GM19239 (cell line): Measurements from ENCODE around the gene KRT35.
"Not testable (repeated sequence)": the region's sequence is repeated elsewhere in the genome, so short reads cannot be mapped to it uniquely, and the experiment has no call there.

Experiments
- DNase-seq: peaks from one replicate; pipeline ENCODE4 v3.0.0; 2011; ENCODE audit warnings: low spot score; ENCODE audit not compliant: insufficient read length
- FAIRE-seq: peaks from 2 replicates; lab custom pipeline; 2011; peaks lifted over from hg19 to GRCh38; lab: Jason Lieb, UNC

KRT35 gene

DNA sequence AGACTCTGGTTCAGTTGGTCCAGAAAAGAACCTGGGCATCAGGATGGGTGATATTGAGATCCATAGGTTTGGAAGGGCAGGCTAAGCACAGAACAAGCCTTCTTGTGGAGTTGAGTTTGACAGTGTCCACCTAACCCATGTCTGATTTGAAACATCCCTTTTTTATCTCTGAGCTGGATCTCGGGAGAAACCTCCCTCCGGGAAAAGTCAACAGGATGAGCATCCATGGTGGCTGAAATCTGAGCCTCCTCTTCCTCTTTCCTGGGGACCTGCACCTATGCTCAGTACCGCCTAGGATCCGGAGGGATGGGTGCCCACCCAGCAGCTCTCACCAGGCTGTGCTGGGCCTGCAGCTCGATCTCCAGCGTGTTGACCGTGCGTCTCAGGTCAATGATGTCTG is 17.2 kb downstream of the KRT35 start:
- no peak for FAIRE-seq

DNA sequence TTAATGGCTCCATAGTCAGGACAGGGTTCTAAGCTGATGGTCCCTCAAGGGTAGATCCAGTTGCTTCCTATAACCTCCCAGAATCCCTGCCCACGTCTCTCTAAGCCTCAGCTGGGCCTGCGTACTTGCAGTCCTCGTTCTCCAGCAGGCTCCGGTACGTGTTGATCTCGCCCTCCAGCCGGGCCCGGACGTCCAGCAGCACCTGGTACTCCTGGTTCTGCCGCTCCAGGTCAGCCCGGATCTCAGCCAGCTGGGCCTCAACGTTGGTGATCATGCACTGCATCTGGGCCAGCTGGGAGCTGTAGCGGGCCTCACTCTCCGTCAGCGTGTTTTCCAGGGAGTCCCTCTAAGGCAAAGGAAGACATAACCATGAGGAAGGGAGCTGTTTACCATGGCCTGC is 18.2 kb downstream of the KRT35 start:
- DNase-seq (no peak), FAIRE-seq (no peak)

More for the DNA sequence above, 17.2 kb downstream of the KRT35 start:
- DNase-seq, result no peak

DNA sequence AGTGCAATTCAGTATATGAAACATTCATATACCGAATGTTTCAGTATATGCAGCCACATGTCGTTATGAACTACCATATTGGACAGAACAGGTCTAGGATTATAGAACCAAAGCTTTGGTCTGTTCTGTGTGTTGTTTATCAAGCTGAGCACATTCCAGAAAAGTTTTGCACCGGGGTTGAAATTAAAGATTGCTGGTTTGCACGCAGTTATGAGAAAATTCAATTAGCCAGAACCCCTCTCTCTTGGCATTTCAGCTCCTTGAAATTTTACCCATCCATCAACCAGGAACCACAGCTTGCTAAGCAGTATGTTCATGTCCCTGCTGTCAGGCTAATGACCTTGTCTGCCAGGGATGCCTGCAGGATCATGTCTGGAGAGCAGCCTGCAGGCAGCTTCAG is 23.3 kb downstream of the KRT35 start:
- DNase-seq, result no peak
- FAIRE-seq, result no peak

DNA sequence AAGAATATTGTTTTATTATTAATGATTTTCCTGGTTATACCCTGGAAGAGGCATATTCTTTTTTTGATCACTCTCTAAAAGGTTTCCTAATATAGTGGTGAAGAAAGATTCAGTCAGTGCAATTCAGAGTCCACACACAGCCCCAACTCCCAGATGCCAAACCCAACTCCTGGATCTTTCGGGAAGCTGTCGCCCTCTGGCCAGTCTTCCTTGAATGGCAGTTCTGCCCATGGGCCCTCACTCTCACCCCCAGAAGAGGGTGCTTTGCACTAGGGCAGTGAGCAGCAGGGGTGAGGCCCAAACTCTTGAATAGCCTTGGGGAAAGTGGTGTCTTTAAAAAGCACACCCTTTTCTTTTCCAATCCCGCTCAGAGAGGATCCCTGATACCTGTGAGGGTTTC is 24.7 kb downstream of the KRT35 start:
- DNase-seq (no peak), FAIRE-seq (no peak)

DNA sequence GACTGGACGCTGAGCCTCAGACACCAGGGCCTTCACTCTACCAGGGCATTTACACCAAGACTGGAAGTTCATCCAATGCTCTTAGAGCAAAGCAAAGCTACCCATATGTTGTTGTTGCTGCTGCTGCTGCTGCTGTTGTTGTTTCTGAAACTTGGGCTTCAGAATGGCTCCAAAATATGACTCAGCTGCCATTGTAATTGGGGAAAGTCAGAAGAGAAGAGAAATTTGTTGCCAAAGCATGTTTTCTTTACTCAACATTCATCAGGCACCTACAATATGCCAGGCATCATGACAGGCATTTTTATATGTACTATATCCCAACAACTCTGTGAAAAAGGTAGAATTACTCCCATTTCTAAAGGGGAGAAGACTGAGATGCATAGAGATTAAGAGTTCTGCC is 25.7 kb downstream of the KRT35 start:
- DNase-seq (no peak), FAIRE-seq (no peak)

DNA sequence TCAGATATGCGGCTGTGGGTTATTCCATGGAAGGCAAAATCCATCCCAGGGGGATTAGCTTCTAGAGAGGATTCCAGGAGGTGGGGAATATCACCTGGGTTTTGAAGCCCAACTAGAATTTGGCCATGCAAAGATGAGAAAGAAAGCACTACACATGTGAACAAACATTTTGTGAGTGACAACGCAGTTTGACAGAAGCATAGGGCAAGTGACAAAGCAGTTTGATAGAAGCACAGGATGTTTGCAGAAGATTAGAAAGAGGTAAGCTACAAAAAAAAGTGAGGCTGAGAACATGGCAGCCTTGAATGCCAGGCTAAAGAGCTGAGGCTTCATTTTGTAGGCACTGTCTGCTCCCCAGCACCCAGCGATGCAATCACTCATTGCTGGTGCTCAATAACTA is 27.9 kb downstream of the KRT35 start:
- FAIRE-seq (no peak), DNase-seq (no peak)

DNA sequence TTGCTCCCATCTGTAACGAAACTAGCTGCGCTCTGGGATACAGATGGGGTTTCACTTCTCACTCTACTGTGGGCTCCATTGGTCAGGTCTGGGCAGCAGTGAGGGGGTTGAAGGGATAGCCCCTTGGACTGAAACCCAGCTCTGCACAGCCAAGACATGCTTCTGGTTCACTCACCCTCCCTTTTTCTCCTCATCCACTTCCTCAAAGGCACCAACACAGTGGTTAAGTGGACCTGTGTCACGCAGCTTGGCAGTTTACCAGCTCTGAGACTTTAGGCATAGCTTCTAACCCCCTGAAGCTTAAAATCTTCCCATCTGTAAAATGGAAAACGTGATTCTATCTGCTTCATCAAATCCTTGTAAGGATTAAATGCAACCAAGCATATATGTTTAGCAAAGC is 28.7 kb downstream of the KRT35 start:
- no peak for FAIRE-seq
- no peak for DNase-seq

DNA sequence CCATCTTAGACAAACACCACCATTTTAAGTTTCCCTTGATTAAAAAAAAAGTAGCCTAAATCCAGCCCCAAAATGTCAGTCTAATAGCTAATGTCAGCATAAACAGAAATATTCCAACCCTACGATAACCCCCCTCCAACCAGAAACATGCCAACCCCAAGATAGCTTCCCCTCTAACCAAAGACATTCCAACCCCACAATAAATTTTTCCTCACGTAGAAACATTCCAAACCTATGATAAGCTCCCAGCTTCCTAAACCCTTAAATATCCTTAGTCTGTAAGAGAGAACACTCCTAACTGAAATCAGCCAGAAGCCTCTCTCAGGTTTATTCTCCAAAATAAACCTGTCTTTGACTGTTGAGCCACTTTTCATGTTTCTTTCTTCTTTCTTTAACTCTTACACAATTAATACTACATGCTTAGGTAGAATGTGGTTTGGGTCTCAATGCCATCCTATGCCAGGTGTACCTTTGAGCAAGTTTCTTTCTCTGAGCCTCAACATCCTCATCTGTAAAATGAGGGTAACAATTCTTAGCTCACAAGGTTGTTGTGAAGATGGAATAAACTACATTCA is 29.7 kb downstream of the KRT35 start:
- FAIRE-seq (no peak), DNase-seq (no peak)

DNA sequence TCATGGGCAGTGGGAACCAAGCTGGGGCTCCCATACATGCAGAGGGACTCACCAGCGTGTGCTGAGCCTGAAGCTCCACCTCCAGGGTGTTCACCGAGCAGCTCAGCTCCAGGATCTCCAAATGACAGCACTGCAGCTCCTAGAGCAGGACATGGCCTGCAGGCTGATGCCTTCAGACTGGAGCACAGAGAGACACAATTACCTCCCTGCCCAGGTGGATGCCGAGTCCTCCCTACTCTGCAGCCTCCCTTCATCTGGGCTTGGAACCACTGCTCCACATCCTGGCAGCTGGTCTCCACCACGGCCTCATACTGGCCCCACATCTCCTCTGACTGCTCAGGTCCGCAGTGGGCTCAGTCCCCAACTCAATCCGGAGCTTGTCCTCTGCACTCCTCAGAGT is 31.9 kb downstream of the KRT35 start:
- FAIRE-seq (no peak), DNase-seq (no peak)

DNA sequence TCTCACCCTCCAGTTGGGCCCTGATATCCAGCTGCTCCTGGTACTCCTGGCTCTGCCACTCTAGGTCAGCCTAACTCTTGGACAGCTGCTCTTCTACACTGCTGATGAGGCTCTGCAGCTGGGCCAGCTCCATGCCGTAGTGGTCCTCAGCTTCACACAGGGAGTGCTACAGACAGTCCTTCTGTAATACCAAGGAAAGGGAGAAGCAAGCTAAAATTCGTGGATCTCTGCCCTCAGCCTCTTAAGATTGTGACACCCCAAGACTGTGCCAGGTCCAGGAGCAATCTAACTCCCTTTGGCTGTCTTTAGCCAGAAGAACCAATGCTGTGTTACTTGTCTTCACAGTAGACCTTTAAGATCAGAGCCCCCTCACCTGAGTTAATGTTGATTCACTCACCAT is 32.4 kb downstream of the KRT35 start:
- DNase-seq, result no peak
- no peak for FAIRE-seq

DNA sequence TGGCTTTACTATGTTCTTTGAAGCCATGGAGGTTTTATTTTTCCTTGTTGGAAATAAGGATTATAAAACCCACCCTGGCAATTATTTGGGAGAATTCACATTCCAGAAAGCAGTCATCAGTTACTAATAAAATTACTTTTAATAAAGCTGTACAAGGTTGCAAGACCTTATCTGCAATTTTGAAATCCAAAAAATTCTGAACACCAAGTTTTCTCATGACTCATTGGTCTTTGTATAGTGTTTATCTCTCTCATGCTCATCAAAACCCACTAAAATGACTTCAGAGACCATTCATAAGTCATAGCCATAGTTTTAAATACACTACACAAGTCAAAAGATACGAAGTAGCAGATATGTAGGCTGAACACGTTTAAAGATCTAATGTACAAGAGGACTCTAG is 34.1 kb downstream of the KRT35 start:
- no peak for FAIRE-seq

DNA sequence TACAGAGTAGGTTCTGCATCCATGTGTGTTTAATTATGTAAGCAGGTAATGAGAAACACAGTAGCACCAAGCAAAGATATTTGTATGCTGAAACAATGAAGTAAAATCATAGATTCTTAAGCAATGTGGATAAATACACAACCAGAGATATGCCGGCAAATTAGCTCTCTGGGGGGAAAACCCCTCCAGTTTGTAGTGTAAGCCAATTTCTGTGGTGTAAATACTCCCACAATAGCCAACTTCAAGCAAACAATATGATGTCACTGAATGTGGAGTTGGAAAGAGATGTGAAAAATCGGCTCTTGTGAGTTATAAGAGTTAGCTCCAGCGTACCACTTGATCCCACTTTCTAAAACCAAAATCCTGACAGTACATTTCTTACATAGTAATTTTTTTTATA is 36.3 kb downstream of the KRT35 start:
- no peak for FAIRE-seq
- no peak for DNase-seq

More for the DNA sequence above, 34.1 kb downstream of the KRT35 start:
- DNase-seq, result no peak

DNA sequence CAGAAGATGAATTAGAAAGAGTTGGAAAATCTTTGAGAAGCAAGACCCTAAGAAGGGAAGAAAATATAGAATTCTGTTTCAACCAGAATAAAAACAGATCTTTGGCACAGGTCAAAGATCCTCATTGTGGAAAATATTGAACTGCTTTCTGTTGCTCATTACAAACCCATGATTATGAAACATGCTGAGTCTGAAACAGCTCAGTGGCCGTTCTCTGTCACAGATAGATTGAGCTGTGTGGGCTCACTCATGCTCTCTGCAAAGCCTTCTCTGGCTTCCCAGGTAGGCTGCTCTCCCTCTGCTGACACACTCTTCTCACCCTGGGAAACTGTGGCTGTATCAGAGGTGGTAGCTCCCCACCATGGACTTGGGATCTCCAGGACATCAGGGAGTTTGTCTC is 36.8 kb downstream of the KRT35 start:
- no peak for FAIRE-seq
- no peak for DNase-seq

DNA sequence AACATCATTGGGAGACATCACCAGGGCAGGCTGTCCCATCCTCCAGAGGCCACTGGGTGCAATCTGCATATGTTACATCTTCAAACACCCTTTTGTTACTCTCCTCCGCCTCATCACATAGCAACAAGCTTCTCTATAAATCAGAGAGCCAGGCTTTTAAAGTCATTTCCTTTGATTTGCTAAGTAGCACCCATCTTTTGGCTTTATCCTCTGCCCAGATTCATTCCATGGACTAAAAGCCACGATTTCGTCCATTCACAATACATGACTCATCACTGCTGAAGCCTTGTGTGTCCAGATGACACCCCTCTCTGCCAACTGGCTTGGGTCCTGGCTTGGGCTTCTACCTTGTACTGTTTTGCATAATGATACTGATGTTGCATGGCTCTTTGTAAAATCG is 38.2 kb downstream of the KRT35 start:
- FAIRE-seq, result no peak
- DNase-seq, result no peak

DNA sequence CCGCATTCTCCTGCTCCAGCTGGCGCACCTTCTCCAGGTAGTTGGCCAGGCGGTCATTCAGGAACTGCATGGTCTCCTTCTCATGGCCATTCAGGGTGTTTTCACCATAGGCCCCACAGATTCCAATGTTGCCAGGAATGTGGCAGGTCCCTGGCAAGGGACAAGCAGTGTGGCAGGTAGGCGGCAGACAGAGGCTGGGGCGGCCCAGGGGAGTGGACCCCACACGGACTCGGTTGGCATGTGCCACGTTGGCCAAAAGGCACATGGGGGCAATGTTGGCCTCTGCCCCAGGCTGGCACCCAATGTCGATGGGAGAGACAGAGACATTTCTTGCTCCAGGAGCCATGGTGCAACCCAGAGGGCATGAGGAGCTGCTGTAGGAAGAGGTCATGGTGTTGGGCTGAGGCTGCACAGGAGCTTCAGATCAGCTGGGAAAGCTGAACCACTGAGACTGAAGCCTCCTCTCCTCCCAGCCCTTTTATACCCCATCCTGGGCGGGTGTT is 40.4 kb downstream of the KRT35 start, which contains the start of gene KRT38:
Gene KRT38 (minus strand): TSS at position 453 of the 503 bp plus-strand sequence. CDS start 62 bp downstream, at position 391.
- no peak for DNase-seq
- no peak for FAIRE-seq

DNA sequence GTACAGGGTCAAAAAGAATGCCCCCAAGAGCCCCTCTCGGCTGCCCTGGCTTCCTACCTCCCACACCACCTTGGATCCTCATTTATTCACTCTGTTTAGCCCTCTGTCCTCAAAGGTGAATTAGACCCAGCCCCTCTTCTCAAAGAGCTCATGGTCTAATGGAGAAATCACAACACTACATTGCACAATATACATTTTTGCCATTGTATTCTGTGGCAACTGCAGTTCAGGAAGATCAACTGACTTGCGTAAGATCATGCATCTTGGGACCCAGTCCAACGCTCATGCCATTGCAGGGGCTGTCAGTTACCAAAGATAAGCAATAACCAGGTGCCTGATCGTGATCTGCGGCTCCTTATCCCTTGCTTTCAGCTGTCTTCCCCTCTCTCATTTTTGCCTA is 41.6 kb downstream of the KRT35 start:
- FAIRE-seq, result no peak
- DNase-seq, result no peak

DNA sequence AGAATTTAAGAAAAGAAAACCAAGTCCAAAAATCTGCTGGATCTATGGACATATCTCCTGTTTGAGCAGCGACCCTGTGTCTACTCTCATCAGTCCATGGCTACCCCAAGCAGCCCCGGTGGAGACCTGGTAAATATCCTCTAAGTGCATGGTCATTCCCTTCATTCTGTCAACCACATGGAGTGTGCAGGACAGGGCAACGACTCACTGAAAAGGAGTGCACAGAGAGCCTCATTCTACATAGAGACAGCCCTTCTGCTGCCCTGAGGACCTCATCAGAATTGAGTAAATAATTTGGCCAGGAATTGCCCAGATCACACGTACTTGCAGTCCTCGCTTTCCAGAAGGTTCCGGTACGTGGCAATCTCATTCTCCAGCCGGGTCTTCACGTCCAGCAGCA is 43.2 kb downstream of the KRT35 start:
- DNase-seq (no peak), FAIRE-seq (no peak)

DNA sequence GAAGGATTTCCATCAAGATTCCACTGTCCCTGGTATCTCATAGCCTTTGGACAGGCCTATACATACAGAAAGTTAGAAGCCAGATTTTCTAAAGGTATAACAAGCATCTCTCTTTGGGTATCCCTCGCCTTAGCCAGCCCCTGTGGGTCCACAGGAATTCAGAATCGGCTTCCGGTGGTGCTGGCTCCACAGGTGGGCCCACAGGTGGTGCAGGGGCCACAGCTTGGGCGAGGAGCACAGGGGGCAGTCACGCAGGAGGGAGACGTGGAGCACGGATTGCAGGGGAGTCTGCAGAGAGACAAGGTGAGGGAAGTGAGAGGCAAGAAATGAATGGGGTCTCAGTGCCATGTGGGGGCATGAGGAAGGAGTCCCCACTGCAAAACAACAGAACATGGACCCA is 43.7 kb downstream of the KRT35 start:
- FAIRE-seq (no peak), DNase-seq (no peak)

DNA sequence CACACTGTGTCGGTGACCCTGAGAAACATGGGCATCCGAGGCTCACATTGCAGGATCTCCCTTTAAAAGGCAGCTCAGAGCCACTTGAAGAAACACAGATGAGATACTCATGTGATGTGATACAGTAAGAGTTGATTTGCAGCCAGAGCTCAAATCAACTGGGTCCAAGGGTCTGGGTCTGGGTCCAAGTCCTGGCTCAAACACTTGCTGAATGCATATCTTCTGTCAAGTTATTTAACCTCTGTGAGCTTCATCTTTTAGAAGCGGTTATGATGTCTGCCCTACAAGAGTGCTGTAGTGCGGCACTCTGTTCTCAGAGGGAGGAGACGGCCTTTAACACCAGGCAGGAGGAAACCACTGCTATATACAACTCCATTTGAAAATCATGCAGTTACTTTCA is 46.5 kb downstream of the KRT35 start:
- FAIRE-seq (no peak), DNase-seq (no peak)

DNA sequence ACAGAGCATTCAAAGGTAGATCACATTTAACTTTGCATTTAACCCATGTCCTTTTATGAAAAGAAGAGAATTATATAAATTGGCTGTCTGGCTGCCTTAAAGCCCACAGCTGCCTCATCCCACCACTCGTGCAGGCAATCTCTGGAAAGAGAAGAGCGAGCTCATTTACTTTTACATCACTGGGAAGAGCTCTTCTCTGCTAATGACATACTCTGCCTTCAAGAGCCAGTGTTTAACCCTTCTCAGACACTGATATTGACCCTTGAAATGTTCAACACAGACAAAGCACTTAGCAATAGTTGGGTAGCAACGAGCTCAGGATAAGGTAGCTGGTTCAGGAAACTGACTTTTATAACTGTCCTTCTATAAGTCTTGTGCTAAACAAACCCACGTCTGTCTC is 46.9 kb downstream of the KRT35 start:
- DNase-seq, result no peak
- FAIRE-seq, result no peak

DNA sequence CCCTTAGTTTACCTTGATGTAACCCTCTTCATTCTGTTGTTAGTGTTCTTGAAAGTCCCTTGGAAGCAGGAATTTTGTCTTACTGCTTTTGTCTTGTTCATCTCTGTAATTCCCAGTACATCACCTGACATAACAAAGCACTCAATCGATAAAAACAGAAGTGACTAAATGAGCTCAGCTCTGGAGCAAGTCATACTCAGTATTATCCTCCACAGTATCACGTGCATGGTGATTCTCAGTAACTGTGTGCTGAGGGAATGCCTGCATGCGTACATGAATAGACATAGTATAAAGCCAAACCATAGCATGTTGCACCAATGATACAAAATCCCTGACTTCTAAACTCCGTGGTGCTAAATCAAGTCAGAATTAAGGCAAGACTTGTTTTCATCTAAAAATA is 47.4 kb downstream of the KRT35 start:
- FAIRE-seq (no peak), DNase-seq (no peak)

DNA sequence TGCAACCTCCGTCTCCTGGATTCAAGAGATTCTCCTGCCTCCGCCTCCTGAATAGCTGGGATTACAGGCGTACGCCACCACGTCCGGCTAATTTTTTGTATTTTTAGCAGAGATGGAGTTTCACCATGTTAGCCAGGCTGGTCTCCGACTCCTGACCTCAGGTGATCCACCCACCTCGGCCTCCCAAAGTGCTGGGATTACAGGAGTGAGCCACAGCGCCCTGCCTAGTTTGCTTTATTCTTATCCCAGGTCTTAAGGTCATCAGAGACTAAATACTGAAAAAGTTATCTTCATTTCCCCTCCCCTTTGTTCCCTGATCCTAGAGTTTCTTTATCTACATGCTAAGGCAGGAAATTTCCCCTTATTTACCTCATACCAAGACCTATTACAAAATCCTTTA is 50.6 kb downstream of the KRT35 start:
- not testable (repeated sequence) for DNase-seq, FAIRE-seq

DNA sequence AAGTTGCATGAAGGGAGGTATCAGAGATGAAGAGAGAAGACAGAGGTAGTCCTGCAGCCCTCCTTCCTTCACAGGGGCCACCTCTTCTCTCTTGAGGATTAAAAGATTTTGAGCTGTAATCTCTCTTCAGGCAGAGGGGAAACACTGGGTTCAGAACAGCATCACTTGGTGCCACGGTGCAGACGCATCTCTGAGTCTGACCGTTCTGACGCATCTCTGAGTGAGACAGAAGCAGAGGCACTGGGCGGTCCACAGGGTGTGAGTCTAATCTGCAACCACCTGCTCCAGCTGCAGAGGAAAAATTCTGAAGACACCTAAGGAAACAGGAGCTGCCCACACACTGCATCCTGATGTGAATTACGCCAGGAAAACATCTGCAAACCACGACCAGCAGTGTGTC is 51.3 kb downstream of the KRT35 start:
- no peak for DNase-seq
- FAIRE-seq, result no peak
